RKO (cell line): ENCODE measurements around the gene NUTM2F.
"Not testable (repeated sequence)": the region's sequence is repeated elsewhere in the genome, so short reads cannot be mapped to it uniquely, and the experiment has no call there.

ENCODE experiments used
- DNase-seq: peaks from one replicate; pipeline ENCODE4 v3.0.0-alpha.2; 2016; ENCODE audit warnings: low spot score

The NUTM2F gene

GRCh38 chr9:94328544-94328943 is at the start of gene NUTM2F:
Gene NUTM2F, minus strand, starts transcription at chr9:94328644. Its CDS starts 21 bp downstream, at chr9:94328623.
- DNase-seq = not testable (repeated sequence)

DNA sequence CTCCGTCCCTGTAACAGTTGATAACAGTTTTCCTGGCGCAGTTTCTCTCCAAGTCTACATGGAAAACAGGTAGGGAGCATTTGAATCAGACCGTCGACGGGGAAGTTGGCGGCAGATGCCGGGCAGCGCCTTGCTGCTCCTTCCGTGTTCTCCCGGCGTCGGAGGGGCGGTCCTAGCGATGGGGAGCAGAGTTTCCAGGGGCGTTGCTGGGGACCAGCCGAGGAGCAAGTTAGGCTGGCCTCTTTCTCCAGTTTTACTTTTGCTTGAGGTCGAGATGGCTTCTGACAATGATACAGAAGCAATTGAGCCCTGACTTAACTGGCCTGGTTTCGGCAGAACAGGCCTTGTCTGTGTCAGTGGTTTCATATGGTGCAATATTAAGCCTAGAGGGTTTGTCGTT is 46.8 kb upstream of the NUTM2F start:
- peak; percentile 24 for DNase-seq

- peak; percentile 94 for DNase-seq
These were observed 46.0 kb upstream of the NUTM2F start for GRCh38 chr9:94374176-94375056.

- not testable (repeated sequence) for DNase-seq
These were observed 45.3 kb upstream of the NUTM2F start for GRCh38 chr9:94373779-94374175.

GRCh38 chr9:94370266-94370665 is 41.8 kb upstream of the NUTM2F start:
- not testable (repeated sequence) for DNase-seq

DNA sequence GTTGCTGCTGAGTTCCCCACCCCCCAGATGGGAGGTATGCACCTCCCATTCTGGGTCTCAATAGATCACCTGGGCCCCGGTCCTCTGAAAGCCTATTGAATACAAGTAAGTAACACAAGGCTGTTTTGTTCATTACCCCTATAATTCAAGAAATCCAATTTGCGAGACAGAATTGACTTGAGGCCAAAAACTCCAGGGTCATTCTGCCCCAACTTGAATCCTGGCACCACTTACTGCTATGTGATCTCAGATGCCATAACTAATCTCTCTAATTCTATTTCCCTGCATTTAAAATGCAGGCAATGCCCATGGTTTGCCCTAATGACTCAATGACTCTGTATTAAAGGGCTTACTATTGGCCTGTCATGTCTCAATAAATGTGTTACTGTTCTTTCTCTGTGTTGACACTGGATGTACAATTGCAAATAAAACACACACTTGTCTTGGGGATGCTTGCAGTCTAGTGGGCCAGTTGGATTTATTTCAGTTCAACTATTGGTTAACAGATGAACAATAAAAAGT is 35.7 kb upstream of the NUTM2F start:
- not testable (repeated sequence) for DNase-seq

GRCh38 chr9:94357158-94357557 is 28.7 kb upstream of the NUTM2F start:
- not testable (repeated sequence) for DNase-seq

- peak; percentile 25 for DNase-seq
These were observed 23.7 kb upstream of the NUTM2F start for GRCh38 chr9:94351901-94352723.

DNA sequence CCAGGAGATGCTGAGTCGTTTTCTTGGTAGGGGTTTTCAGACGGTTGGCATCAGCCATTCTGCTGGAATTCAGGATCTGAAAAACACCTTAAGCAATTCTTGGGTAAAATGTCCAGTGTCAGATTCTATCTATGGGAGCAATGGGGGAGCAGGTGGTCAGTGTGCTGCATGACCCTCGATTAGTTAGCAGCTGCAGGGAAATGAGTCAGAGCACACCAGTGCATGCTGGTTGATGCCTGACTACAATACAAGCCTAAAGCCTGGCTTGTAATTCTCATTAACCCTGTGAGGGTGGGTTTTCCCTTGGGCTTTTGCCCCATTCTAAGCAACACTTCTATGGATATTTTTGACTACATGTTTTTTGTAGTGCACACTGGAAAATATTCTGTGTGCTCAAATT is 20.3 kb upstream of the NUTM2F start:
- not testable (repeated sequence) for DNase-seq

GRCh38 chr9:94347451-94347850 is 19.0 kb upstream of the NUTM2F start:
- DNase-seq = not testable (repeated sequence)

DNA sequence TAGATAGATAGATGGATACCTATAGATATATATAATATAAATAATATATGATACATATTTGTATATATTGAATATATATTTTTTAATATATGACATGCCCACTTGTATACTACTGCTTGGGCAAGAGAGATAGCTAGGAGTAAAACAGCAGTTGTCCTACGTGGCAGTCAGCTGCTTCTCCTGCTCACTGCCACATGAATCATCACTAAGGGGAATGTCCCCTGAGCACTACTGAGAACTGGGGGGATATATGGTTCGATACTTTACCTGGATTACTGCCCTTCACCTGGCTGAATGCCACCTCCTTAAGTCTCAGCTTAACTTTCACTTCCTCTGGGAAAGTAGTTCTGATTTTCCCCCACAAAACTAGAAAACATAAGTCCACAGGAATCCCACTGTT is 13.3 kb upstream of the NUTM2F start:
- not testable (repeated sequence) for DNase-seq

GRCh38 chr9:94340750-94341149 is 12.3 kb upstream of the NUTM2F start:
- not testable (repeated sequence) for DNase-seq

GRCh38 chr9:94339657-94340056 is 11.2 kb upstream of the NUTM2F start:
- DNase-seq = not testable (repeated sequence)

DNA sequence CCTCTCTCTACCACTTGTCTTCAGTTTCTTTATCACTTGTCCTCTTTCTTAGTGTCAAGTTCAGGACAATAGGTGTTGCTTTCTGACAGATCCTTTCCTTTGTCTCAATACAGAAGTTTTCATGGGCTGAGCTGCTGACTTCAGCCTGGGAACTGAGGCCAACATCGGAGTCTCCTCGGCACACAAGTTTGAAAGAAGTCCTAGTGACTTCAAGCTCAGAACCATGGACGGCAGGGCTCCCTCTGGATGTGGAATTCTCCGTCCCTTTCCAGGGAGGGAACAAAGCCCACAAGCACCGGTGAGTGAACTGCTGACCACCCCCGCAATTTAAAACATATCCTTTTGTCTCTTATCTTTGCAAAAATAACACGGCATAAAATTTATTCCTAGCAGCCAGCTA is 10.3 kb upstream of the NUTM2F start:
- not testable (repeated sequence) for DNase-seq

GRCh38 chr9:94336445-94336844 is 8.0 kb upstream of the NUTM2F start:
- DNase-seq = not testable (repeated sequence)

DNA sequence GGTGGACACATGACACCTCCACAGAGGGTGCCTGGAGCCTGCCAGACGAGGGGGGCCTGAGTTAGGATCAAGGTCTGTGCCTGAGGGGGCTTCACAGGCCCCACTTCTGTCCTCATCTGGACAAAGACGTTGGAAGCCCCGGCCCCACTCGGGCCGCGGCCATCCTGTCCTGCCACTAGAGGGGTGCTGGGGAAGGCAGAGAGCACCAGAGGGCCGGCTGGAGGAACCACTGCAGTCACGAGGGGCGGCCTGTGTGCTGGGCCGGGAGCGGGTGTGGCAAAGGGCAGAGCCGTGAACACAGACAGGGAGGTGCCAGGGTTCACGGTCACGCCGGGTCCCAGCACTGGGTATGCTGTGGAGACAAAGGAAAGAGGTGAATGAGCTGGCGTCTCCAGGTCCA is 2.9 kb downstream of the NUTM2F start:
- DNase-seq = not testable (repeated sequence)

DNA sequence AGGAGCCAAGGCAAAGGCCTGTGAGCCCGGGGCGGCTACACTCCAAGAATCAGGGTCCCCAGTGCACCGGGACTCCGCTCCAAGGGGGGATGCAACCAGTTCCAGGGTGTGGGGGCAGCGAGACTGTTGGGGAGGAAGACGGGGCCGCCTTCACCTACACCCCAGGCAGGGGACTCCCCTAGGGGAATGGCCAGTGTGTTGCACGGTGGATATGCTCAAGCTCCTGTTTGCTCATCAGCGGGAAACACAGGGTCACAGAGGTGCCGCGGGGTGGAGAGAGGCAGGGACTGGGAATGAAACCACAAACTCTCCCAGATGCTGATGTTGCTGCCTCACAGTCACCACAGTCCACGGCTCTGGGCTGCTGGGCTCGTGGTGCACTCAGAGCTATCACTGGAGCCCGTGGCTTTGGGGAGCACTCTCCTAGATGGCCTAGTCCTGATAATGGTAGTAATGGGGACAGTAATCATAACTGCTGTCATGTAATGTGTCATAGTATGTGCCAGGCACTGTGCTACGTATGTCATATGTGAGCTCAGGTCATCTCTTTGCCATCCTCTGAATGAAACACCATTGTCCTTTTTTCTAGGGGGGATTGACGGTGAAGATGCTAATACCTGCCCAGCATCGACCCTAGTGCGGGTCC is 5.2 kb downstream of the NUTM2F start:
- DNase-seq = not testable (repeated sequence)

GRCh38 chr9:94322342-94322940 is 6.0 kb downstream of the NUTM2F start:
- not testable (repeated sequence) for DNase-seq

DNA sequence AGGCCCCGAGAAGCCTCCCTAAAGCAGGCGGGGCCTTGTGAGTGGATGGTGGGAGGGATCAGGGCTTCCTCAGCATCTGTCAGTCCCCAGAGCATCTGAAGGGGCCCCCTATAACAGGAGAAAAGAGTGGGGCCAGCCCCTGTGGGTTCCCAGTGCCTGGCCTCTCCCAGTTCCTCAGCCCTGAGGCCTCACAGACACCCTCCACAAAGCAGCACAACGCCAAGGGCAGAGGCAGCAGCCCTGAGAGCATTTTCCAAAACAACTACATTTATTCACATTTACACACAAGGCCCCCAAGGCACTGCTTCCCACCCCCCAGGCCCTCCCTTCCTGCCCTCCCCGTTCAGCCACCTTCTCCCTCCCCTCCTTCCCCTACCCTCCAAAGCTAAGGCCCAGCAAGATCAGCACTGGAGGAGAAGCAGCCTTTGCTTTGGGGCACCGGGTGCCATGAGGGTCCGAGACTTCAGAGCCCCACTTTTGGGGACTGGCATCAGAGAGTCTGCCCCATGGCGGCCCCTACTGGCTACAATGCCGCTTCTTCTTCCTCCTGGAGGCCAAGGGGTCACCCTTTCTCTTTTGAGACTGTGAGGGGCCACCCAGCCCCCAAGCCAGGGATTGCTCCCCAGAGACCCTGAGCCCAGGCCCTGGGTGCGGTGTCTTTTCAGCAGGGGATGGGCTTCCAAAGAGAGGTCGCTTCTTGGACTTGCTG is 10.3 kb downstream of the NUTM2F start:
- DNase-seq = not testable (repeated sequence)

DNA sequence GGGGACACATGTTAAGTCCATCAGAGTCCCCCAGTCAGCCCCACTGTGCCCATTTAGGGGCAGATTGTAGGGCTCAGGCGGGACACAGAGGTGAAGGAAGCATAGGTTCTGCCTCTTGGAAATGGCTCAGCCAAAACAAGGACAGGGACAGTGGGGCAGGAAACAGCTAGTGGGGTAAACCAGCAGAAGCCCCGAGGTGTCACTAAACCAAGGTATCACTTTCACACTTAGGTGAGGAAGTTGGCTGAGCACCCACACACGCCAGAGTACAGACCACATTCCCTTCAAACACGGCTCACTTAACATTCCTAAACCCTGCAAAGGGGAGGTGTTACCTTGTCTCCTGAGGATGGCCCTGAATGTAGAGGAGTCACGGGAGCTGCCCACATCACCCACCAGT is 12.2 kb downstream of the NUTM2F start:
- not testable (repeated sequence) for DNase-seq
